ENCODE data around the gene PEX14.
"Not testable (repeated sequence)": the region's sequence is repeated elsewhere in the genome, so short reads cannot be mapped to it uniquely, and the experiment has no call there.

The PEX14 gene

GRCh38 chr1:10495952-10496351 is 21.2 kb downstream of the PEX14 start:
- DNase-seq: no peak

DNA sequence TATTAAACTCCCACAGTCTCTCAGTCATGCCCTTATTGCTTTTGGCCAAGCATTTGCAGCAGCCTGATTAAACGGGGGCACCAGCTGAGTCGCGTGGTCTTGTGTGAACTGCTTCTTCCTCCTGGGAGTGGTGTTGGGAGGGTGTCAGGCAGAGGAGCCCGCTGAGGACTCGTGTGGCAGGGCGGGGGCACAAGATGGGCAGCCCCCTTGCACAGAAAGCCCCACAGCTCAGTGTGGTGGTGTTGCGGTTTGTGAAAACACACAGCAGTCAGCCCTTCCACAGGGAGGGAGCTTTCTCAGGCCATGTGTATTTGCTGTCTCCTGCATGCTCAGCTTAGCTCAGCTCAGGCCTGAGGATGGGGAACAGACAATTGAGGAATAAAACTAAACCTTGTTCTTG is 22.4 kb downstream of the PEX14 start:
- DNase-seq: no peak

GRCh38 chr1:10498231-10498630 is 23.5 kb downstream of the PEX14 start:
- no peak for DNase-seq

GRCh38 chr1:10502206-10502605 is 27.5 kb downstream of the PEX14 start:
- no peak for DNase-seq

DNA sequence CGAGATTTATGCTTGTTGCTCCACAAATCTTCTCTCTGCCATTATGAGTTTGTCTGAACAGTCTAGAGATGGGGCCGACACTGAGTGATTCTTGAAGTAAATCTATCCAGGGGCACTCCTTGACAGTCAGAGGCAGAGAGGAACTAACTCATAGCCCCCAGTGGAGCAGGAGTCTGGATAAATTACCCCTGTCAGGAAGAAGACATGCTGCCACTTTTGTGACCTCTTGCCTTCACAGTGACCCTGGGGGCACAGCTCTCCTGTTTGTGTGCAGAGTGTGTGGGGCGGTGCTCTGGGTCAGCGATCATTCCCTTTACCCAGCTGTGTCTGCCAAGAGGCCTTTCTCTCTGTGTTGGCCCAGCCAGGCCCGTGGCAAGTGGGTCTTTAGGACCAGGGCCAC is 29.5 kb downstream of the PEX14 start:
- no peak for DNase-seq

DNA sequence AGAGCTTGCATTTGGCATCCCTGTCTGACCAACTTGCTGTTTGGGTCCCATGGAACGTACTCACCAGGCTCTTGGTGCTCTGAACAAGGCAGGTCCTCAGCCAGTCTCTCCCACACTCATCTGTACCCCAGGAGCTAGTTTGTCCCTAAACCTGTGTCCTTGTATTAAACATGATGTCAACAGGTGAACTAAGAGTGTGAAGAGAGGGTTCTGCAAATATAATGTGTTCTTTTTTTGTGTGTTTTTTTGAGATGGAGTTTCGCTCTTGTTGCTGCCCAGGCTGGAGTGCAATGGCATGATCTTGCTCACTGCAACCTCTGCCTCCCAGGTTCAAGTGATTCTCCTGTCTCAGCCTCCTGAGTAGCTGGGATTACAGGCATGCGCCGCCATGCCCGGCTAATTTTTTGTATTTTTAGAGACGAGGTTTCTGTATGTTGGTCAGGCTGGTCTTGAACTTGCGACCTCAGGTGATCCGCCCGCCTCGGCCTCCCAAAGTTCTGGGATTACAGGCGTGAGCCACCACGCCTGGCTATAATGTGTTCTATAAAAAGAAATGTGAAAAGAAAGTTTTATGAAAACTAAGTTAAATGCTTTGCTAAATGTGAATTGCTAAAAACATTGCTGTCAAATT is 31.4 kb downstream of the PEX14 start:
- not testable (repeated sequence) for DNase-seq

- DNase-seq: no peak
Measured at GRCh38 chr1:10506677-10507047, 31.9 kb downstream of the PEX14 start.

DNA sequence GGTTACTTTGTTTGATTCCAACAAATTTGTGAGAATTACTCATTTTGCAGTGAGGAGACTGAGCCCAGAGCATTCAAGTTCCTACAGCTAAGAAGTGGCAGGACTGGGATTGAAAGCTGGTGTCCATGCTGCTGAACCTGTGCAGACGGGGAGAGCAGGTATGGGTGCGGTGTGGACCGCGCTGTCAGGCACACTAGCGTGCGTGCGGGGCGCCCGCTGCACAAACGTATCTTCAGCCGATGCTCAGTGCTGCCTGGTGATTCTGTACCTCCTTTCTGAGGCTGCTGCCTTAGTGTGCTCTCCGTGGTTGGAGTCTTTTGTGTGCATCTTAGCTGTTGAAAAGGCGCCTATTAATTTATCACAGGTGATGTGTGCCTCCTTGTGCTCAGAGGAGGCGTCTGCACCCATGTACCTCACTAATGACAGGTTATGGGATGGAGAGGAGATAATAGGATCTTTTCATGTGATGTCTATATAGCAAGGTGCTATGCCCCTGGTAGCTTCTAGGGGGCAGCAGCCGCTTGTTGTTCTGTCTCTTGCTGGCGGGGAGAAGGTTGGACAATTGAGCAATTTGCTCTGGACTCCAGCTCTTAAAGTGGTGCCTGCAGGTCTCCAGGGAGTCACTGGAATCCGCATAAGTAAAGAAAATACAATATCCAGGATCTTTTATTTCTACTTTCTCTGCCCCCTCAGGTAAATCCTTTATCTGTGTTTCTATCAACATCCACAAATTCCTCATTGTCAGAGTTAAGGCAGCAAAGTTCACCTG is 32.5 kb downstream of the PEX14 start:
- DNase-seq: peak; percentile 50

DNA sequence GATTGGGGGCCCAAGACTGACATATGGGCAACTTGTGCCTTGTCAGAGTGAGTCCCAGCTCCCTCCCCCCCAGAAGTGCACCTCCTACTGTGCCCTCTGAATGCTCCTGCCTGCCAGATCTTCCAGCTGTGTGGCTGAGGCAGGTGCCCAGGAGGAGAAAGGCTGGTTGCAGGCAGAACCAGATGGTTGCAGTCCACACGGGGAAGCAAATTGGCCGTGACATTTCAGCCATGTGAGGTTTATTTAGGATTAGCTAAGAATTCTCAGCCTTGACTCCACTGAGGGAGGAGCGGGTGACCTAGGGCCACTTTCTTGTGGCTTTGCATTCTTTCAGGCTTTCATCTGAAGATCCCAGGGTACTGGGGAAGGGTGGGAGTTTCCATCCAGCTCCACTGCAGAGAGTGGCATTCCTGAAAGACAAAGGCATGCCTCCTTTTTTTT is 33.8 kb downstream of the PEX14 start:
- no peak for DNase-seq

DNA sequence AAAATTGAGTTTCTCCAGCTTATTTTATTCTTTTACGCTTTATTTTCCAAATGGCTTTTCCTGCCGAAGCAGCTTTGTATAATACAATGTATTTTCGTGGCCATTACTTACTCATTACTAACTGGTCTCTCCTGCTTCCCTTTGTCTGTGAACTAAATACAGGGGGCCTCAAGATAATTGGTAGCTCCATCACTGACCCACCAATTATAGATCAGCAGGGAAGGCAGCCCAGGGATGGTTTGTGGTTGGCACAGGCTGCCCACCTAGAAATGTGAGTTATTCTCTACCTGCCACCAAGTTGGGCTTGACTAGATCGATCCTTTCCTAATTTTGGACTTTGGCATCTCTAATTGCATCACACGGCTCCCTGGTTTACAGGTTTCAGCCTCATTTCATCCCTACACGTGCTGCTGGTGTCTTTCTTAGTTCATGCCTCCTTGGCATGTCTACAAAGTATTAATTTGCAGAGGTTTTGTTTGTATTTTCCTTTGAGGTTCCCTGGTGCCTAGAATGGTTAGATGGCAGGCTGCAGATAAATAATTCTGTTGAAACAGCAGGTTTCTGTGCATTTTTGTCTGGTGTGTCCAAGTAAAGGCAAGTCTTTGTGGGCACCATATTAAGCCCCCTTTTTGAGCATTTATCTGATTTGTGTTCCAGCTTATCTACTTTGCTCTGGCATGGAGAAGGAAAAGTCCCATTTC is 35.2 kb downstream of the PEX14 start:
- no peak for DNase-seq

DNA sequence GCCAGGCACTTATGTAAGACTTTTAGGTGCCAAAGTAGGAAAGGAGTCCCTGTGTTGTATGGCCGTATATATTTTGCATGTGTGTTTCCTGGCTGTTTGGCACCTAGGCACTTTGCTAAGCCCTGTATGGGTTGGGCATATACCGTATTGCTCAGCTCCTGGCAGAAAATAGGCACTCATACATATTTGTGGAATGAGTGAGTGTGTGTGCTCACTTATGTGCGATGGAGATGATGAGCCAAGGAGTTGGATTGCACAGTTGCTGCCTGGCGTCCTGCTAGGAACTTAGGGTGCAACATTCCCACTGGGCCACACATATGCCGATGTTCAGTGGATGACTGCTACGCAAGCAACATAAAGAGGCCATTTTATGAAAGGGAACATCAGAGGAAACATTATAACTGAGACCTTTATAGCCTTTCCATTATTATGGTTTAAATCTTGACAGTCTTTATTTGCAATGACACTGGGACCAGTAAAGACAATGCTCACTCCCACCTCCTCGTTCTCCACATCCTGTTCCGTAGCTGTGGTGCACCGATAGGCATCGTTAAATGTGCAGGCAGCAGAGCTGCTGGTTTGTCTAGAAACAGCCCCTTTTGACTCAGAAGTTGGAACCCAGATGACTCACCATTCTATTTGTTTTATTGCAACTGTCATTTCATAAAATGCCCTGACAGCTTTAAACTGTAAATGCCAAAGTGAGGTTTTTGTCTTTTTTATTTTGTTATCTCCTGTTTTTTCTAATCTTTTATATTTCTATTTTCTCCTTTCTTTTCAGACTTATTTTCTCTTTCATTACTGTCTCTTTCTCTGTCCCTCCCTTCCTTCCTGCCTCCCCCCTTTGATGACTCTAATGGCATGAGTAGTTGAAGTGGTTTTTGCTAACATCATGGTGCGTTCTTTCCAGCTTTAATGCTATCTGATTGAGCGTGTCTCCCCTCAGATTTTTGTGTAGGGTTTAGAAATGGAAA is 36.1 kb downstream of the PEX14 start:
- peak; percentile 88 for DNase-seq

- DNase-seq: no peak
Measured at GRCh38 chr1:10511494-10511885, 36.7 kb downstream of the PEX14 start.

DNA sequence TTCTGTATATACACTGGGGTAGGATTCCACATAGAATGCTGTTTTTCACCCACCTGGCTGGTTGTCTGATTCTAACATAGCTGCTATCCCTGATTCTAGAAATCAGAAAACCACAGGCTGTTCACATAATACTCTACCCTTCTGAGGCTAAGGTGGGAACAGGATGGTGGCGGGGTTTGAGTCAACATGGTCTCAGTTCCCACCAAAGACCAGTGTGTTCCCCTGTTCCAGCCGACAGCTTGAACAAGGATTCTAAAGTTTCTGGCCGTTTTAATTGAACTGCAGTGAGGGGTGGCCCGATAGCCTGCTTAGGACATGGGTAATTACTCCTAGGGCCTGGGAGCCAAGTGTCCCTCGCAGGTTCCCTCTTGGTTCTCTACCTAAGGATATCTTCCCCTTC is 38.4 kb downstream of the PEX14 start:
- no peak for DNase-seq

- DNase-seq: no peak
Measured at GRCh38 chr1:10514490-10515235, 39.9 kb downstream of the PEX14 start.

GRCh38 chr1:10515301-10515975 is 40.7 kb downstream of the PEX14 start:
- DNase-seq: no peak

DNA sequence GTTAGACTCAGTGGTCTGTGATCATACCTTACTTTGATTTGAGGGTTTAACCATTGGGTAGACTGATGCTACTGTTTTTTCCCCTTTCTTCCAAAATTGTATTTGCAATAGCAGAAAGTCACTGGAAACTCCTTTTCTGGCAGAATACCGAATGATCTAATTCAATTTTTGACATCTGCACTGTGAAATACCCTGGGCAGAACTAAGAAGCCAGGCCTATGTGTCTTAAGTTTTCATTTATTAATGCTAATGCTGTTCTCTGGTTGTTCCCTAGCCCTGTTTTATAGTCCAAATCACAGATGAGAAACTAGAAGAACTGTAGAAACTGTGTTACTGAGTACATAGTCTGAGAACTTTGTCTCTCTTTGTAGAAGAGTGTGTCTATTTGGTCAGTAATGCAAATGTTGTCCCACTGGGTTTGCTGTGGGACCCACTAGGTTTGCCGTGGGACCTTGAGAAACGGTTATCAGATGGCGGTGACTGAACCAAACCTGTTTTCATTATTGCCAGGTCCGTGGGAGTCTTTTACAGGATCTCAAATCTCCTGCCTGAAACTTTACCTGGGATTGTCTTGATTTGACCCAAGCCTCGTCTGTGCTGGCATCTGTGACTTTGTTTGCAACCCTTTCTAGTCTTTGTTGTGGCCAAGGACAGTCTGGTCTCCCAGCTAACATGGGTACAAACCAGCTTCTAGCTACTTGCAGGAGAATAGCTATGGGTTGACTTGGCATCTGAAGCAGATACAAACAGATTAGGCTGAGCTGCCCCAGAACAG is 41.4 kb downstream of the PEX14 start:
- no peak for DNase-seq

- no peak for DNase-seq
Measured at GRCh38 chr1:10516925-10517676, 42.4 kb downstream of the PEX14 start.

GRCh38 chr1:10517677-10517982 is 42.9 kb downstream of the PEX14 start:
- no peak for DNase-seq

GRCh38 chr1:10519016-10519417 is 44.3 kb downstream of the PEX14 start:
- no peak for DNase-seq

GRCh38 chr1:10520497-10520896 is 45.7 kb downstream of the PEX14 start:
- DNase-seq: no peak

Data from stimulated activated CD4-positive, alpha-beta T cell treated with anti-CD3 and anti-CD28 coated beads, Interleukin-1b, Interleukin-23, amount 100 ng/mL, for 48 hours (primary cell).